ENCODE data around the gene PPA2. TPM values are rescaled to one million over a fixed set of nuclear protein-coding genes. Genes with fewer than 3 reads are reported as not detected.

The PPA2 gene
- total RNA-seq = 100 to 1,000 TPM in 1 of 4 donors, 10 to 100 TPM in 3; 71.5 to 142 (median 73.0) TPM

GRCh38 chr4:105473324-105474098 is at the start of gene PPA2:
Gene PPA2, minus strand, starts transcription at chr4:105474062. Its CDS starts 12 bp downstream, at chr4:105474050.
- Histone ChIP-seq H3K27me3 (no peaks in the 10 kb centered on the region), H3K9me3 (no peaks in the 10 kb centered on the region), H3K4me1 (peaks cover 8 to 47% (median 15%) of the 10 kb centered on the region in 3 donors), H3K36me3 (no peaks in the 10 kb centered on the region), H3K4me3 (peak within 1 kb of the TSS; percentile 88 to 90), H3K27ac (peak within 1 kb of the TSS; percentile 97 to 100 (median 99))
- no peak for TF ChIP-seq CTCF (IDR thresholded peaks at IDR 0.05)
- peak; percentile 73 to 78 for TF ChIP-seq POLR2A (IDR thresholded peaks at IDR 0.05)
- peak; percentile 89 for TF ChIP-seq POLR2AphosphoS5 (IDR thresholded peaks at IDR 0.05)
- no peak for TF ChIP-seq EP300 (IDR thresholded peaks at IDR 0.05)
- 0 to 2% methylated on average over 1 to 10 of the region's 72 CpGs for WGBS, 2 donors (ENCODE audit: low coverage in 1 of 2)
- ATAC-seq = peak; percentile 91

- ATAC-seq = peak; percentile 57
- 14 to 18% methylated on average over 3 of the region's 3 CpGs for WGBS, 2 donors (ENCODE audit: low coverage in 1 of 2)
These were observed 47.2 kb upstream of the PPA2 start for GRCh38 chr4:105520819-105521790.

DNA sequence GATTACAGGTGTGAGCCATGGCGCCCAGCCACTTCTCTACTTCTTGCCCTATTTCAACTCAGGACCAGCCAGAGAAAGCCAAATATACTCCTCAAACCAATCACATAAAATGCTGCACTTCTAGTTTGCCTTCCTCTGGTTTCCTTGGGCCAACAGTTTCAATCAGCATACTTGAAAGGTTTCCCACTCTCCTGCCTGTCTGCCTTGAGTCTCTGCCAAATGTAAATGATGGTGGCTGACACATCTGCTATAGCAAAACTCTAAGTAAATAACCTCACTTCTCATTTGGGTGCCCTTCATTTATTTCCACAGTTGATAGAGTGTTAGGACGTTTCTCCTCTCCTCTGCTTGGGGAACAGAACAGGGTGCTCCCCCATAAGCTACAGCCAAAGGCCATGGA is 36.4 kb upstream of the PPA2 start:
- Histone ChIP-seq H3K4me1 (no peaks in the 10 kb centered on the region), H3K36me3 (no peaks in the 10 kb centered on the region), H3K27me3 (no peaks in the 10 kb centered on the region), H3K9me3 (peaks cover 0 to 4% (median 0%) of the 10 kb centered on the region in 3 donors), H3K27ac (no peak overlapping the region), H3K4me3 (no peak overlapping the region)
- TF ChIP-seq POLR2A (IDR thresholded peaks at IDR 0.05) = no peak
- no peak for TF ChIP-seq EP300 (IDR thresholded peaks at IDR 0.05)
- no peak for TF ChIP-seq CTCF (IDR thresholded peaks at IDR 0.05)
- no peak for TF ChIP-seq POLR2AphosphoS5 (IDR thresholded peaks at IDR 0.05)
- no peak for ATAC-seq
- 67 to 79% methylated on average over 2 of the region's 2 CpGs for WGBS, 2 donors (ENCODE audit: low coverage in 1 of 2)

More at GRCh38 chr4:105520819-105521790, 47.2 kb upstream of the PPA2 start:
- Histone ChIP-seq H3K27ac (no peak overlapping the region), H3K4me3 (no peak overlapping the region), H3K4me1 (no peaks in the 10 kb centered on the region), H3K36me3 (no peaks in the 10 kb centered on the region), H3K27me3 (no peaks in the 10 kb centered on the region), H3K9me3 (no peaks in the 10 kb centered on the region)
- TF ChIP-seq POLR2A (IDR thresholded peaks at IDR 0.05) (no peak), CTCF (IDR thresholded peaks at IDR 0.05) (peak; percentile 28 to 58 (median 44))

DNA sequence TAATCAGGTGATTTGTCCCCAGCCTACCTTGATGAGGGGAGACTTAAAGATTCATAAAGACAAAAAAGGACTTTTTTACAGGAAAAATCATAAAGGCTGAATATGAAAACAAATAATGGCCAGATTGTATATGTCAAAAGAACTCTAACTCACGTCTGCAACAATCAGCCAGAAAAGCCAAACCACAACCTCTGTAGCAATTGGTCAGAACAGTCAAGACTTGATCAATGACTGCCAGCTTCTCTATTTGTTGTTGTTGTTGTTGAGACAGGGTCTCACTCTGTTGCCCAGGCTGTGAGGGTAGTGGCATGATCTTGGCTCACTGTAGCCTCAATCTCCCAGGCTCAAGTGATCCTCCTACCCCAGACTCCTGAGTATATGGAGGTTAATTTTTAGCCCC is 35.9 kb upstream of the PPA2 start:
- WGBS, 2 donors (ENCODE audit: low coverage in 1 of 2) = 43 to 50% methylated on average over 1 of the region's 1 CpG
- Histone ChIP-seq H3K27ac (no peak overlapping the region), H3K4me1 (no peaks in the 10 kb centered on the region), H3K9me3 (no peaks in the 10 kb centered on the region), H3K27me3 (no peaks in the 10 kb centered on the region), H3K36me3 (no peaks in the 10 kb centered on the region), H3K4me3 (no peak overlapping the region)
- TF ChIP-seq POLR2A (IDR thresholded peaks at IDR 0.05) (no peak), CTCF (IDR thresholded peaks at IDR 0.05) (no peak), POLR2AphosphoS5 (IDR thresholded peaks at IDR 0.05) (no peak), EP300 (IDR thresholded peaks at IDR 0.05) (no peak)
- ATAC-seq = no peak
